GOT3 (cell line): ENCODE data around the gene PSMG4.

Experiments
- DNase-seq: peaks from one replicate; lab custom pipeline; 2025; ENCODE audit warnings: mixed read lengths; lab: John Stamatoyannopoulos, UW

The PSMG4 gene

DNA sequence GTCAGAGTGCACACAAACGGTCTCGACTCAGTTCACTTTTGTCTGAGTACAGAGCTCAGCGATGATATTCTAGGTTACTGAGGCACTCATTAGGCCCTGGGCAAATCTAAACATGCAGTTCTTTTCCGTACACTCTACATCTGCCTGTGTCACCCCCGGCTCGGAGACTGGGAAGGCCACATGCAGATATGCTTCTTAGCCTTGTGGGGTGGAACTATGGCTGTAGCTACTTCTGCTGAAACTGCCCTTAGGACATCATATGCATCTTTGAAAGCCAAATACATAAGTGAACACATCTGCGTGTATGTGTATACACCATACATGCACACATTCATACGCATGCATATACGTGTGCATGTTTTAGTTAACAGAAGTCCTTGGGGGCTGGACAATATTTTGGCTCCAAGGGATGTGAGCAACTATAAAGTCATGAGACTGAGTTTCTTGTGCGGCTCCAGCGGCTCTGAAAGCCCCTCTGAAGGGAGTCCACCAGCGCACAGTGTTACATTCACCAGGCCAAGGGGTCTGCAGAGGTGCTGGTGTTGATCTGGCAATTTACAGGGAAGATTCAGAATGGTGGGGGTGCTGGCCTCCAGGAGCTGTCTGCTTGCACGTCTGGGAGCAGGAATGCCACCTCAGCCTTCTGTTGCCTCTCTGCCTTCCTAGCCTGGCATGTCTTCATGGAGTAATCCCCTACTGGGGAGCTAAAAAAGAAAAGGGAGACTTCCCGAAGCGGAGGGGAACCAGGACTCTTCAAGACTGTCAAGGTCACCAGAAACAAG lies 31.6 kb downstream of the PSMG4 start:
- DNase-seq = no peak

GRCh38 chr6:3290931-3291211 lies 32.1 kb downstream of the PSMG4 start:
- DNase-seq = no peak

DNA sequence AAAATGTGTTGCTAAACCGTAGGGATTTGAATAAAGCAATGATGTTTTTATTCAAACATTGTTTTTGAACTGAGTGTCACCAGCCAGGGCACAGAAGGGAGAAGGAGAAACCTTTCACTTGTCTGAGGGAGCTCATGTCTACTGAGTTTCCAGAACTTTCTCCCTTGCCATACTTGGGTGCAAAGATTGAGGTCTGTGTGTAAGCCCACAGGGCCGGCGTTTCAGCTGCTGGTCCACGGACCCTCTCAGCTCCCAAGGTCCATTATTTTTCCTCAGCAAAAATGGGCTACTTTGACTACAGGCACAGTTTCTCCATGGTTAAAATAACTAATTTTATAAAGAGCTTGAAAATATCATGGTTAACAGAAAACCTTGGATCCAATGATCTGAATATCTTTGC lies 32.6 kb downstream of the PSMG4 start:
- no peak for DNase-seq

DNA sequence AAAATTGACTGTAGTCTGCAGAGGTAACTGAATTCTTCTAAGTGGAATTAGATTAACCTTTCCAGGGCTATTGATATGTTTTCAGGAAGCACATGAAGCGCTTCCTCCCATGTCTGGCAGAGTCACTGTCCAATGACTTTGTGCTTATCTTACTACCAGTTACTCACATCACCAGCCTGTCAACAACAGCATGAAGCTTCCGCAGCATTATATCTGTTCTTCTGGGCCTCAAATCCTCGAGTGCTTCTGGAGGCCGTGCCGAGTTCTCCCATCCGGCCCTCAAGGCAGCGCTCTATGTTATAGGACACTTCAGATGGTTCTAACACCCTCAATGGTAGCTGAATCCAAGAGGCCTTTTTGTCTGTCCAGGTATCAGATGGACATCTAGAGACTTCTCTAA lies 33.2 kb downstream of the PSMG4 start:
- no peak for DNase-seq

GRCh38 chr6:3292431-3293197 lies 33.9 kb downstream of the PSMG4 start:
- DNase-seq = no peak

GRCh38 chr6:3293271-3294155 lies 34.8 kb downstream of the PSMG4 start:
- DNase-seq = no peak

- no peak for DNase-seq
Measured at GRCh38 chr6:3294396-3294795, 35.6 kb downstream of the PSMG4 start.

DNA sequence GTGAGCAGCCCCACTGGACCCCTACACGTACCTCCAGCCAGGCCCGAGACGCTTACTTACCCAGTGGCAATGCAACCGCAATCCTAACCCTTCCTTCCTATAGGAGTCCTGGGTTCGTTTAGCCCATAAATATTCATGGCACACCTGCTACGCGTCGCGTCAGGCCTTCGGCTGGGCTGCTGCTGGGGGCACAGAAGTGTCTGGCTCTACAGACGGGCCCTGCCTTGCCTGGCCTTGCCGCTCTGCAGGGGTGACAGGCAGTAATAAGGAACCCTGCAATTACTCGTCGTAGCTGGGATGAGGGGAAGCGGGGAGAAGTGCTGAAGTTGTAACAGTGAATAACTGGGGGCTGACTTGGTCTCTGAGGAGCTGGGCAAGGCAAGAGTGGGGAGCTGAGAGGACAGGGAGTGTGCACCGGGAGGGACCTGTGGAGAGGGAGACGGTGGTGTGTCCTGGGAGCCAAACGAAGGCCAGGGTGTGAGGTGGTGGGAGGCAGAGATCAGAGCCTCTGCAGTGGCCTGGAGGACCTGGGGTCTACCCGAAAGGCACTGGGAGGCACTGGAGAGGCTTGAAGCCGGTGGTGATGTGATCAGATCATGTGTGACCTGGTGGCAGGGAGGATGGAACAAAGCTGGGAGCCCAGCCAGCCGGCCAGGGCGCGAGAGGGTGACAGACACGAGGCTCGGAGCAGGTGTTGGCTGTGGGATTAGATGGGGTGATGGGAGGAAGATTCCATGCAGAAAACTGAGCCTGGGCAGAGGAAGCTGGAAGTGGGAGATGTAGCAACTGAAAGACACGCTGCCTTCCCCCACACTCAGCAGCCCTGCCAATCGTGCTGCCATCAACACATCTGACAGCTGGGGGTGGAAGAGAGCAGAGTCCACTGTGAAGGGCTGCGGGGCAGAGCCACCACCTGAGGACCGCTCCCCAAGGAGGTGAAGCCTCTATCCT lies 36.4 kb downstream of the PSMG4 start:
- DNase-seq = no peak

DNA sequence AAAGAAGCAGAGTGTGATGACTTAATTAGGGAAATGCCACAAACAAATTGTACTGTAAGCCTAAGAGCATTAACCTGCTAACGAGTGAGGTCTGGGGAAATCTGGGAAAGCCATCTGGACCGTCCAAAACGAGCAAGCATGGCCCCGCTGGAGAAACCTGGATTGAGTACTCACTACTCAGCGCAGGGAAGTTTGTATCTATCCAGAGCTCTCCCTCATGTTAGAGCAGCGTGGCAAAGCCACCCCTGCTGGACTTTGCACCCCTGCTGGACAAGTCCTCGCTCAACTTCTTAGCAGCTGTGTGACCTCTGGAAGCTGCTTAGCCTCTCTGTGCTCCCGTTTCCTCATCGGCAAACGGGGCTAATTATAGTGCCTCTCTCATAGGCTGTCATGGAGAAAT lies 37.3 kb downstream of the PSMG4 start:
- DNase-seq = no peak

DNA sequence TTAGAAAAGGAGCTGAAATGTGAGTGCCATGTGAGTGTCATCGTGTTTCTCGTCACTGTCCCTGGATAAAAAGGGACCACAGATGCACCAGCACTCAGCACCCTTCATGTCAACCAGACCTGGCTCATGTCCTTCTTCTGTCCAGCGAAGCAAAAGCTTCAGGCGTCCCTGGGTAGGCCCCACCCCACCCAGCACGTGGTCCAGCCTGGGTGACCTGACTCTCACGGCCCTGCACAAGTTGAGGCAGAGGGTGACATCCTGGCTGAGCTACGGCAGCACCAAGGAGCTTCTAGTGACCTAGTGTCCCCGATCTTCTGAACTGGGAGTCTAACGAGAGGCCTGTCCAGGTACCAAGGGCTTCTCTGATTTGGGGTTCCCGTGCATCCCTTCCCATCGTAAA lies 37.8 kb downstream of the PSMG4 start:
- no peak for DNase-seq

DNA sequence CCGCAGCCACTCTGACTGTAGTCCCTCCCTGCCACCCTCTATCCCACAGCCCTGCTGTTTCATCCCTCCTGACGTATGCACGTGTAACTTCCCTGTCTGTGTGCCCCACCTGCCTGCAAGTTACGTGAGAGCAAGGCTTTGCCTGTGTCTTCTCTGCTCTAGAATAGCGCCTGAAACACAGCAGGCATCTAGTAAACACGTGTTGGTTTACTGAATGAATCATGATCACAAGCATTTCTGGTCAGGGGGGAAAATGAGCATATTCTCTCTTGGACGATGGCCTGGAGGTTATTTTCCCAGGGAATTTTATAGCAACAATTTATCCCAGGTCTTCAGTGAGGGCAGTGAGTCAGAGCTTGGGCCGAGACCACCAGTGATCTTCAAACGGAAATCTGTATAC lies 38.3 kb downstream of the PSMG4 start:
- no peak for DNase-seq

DNA sequence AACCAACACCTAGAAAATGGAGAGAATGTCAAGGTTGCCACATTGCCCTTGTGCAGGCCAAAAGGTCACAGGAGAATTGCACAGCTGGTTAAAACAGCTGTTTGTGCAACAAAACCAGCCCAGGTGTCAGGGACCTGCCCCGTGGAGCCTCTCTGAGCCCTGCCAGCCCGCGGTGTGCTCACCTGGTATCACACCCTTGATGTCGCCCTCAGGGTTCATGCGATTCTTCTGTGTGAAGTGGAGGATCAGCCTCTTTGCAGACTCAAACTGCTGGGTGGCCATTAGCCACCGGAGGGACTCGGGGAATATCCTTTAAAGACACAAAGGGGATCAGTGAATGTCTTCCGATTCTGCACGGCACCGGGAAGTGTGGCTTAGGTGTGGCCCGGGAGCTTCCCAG lies 39.2 kb downstream of the PSMG4 start:
- no peak for DNase-seq

GRCh38 chr6:3299221-3299620 lies 40.5 kb downstream of the PSMG4 start:
- no peak for DNase-seq

DNA sequence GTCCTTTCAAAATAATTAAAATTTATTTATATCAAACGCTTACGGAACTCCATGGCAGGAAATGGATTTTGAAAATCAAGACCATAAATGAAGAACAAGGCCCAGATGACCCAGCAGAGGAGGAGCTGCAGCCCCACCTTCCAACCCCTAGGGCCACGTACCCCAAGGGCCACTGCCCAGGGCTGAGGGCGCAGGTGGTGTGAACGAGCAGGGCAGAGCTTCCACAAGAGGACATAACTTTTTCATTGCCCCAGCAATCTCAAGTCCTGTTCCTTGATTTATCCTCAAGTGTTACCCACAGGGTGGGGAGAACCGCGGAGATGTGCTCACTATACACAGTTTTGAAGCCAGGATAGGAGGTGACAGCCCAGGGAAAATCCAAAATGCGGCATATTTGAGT lies 42.8 kb downstream of the PSMG4 start:
- no peak for DNase-seq

GRCh38 chr6:3303795-3304411 lies 45.2 kb downstream of the PSMG4 start:
- no peak for DNase-seq

DNA sequence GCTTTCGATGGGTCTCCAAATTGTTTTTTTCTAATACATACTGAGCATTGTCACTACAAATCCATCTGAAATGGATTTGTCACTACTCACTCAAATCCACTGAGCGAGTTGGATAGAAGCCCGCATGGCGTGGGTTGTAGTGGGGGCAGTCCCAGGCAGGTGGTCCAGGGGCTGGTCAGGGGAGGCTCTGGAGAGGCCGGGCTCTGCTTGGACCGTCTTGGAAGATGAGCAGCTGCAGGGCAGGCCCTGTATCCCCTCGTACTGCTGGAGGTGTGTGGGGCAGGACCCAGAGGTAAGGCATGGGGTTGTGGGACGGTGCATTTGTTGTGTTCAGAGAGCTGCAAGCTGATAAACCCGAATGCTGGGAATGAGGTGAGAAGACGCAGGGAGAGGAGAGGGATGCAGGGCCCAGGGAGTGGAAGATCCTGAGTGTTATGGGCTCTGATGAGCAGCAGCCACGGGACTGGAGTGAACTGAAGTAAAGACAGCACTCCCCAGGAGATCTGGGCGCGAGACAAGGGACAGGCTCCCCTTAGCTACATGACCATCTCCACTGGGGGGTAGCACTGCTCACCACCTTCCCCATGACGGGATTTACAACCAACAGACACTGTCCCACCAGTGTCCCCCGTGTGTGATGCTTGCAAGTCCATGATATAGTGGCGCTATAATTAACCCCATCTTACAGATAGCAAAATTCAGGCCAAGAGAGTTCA lies 45.9 kb downstream of the PSMG4 start:
- no peak for DNase-seq

DNA sequence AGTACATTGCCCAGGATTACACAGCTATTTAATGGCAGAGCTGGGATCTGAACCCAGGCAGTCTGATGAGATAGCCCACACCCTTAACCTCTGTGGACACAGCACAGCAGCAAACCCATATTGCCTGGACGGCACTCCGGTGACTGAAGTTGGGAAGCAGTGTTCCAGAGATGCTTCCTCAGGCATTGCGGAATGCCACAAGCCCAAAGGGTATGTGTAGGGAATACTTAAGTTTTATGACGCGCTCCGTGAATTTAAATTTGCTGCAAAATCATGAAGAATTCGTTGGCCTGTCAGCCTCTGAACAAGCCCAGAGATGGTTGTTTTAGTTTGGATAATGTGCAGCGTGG lies 46.4 kb downstream of the PSMG4 start:
- DNase-seq = no peak

- no peak for DNase-seq
Measured at GRCh38 chr6:3305831-3306230, 47.1 kb downstream of the PSMG4 start.

DNA sequence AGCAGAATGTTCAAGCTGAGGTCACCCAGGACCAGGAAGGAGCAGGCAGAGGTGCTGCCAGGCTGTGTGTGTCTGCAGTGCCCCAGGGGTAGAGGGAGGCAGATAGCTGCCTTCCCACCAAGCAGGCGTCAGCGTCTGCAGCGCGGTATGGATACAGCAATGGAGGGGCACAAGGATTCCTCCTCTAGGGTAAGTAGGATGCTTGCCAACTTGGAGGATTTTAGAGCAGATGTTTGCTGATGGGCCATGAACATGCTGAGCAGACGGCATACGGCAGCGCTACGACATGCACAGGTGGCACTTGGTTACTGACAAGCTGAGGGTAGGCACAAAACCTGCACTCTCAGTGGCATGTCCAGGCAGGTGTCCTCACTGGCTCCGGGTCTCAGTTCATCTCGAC lies 48.1 kb downstream of the PSMG4 start:
- no peak for DNase-seq

DNA sequence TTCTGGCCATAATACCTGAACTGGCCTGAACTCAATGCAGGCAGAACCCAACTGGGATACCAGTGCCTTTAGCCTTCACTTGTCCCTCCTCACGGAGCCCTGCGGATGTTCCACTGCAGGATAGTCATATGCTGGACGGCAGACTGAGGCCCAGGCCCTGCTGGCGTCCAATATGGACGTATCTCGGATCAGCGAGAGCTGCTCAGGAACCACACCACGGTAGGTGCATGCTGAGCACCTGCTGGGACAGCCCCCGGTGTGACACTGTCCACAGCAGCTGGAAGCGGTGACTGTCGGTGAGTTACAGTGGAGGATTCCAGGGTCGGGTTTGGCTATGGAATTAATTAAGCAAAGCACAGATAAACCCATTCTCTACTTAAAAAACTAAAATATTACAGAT lies 48.7 kb downstream of the PSMG4 start:
- DNase-seq = no peak

- DNase-seq = no peak
Measured at GRCh38 chr6:3308106-3308505, 49.4 kb downstream of the PSMG4 start.
